H1 (cell line): ENCODE results near the gene DIP2C. TPM values are rescaled to one million over a fixed set of nuclear protein-coding genes. Genes with fewer than 3 reads are reported as not detected.

Experiments
- CTCF ChIA-PET: fragments of 300-600 bp; sonication (Branson Sonifier 250); formaldehyde crosslinking; loops from one replicate; lab custom pipeline; 2021; ENCODE audit not compliant: partially characterized antibody; lab: Charles Lee
- POLR2A ChIA-PET: fragments of 300-600 bp; sonication (Branson Sonifier 250); formaldehyde crosslinking; loops from one replicate; lab custom pipeline; 2021; ENCODE audit warnings: inconsistent platforms; ENCODE audit not compliant: partially characterized antibody; lab: Charles Lee
- DNase-seq, 2 experiments: peaks; one replicate each; pipeline versions ENCODE4 v3.0.0 to v3.0.0-alpha.2; 2010 to 2022; ENCODE audit warnings: low spot score in 2 of 2, low read depth in 1 of 2, mixed read lengths in 1 of 2
- FAIRE-seq: peaks from 2 replicates; lab custom pipeline; 2011; peaks lifted over from hg19 to GRCh38; lab: Jason Lieb, UNC
- H2AFZ ChIP-seq: 2 replicates; pipeline ENCODE4 v1.8.1; 2012; ENCODE audit warnings: low read length, inconsistent platforms
- H2AK5ac ChIP-seq: 2 replicates; pipeline ENCODE4 v1.6.1; 2013; ENCODE audit warnings: low read depth, low read length
- H2BK120ac ChIP-seq: replicated peaks from 2 replicates; pipeline ENCODE3; 2013; ENCODE audit warnings: low read depth, low read length, inconsistent platforms
- H2BK12ac ChIP-seq: 2 replicates; pipeline ENCODE4 v1.6.1; 2013; ENCODE audit warnings: low read depth, low read length
- H2BK15ac ChIP-seq: 2 replicates; pipeline ENCODE4 v1.6.1; 2013; ENCODE audit warnings: low read length
- H2BK20ac ChIP-seq: 2 replicates; pipeline ENCODE4 v1.6.1; 2013; ENCODE audit warnings: low read length
- H2BK5ac ChIP-seq: 2 replicates; pipeline ENCODE4 v1.6.1; 2013; ENCODE audit warnings: low read depth, low read length
- H3K14ac ChIP-seq: 2 replicates; pipeline ENCODE4 v1.6.1; 2013; ENCODE audit warnings: inconsistent platforms; ENCODE audit not compliant: insufficient read length
- H3K18ac ChIP-seq: 2 replicates; pipeline ENCODE4 v1.6.1; 2013; ENCODE audit warnings: low read length; ENCODE audit errors: extremely low read depth
- H3K23ac ChIP-seq: 2 replicates; pipeline ENCODE4 v1.6.1; 2013; ENCODE audit warnings: inconsistent platforms; ENCODE audit not compliant: insufficient read length
- H3K23me2 ChIP-seq: 2 replicates; pipeline ENCODE4 v1.6.1; 2013; ENCODE audit warnings: low read depth, low read length
- H3K27ac ChIP-seq: 2 replicates; pipeline ENCODE4 v1.6.1; 2011; ENCODE audit warnings: low read depth, low read length, inconsistent platforms
- H3K27me3 ChIP-seq, 4 experiments: replicated peaks in 1 of 4; 1 replicate in 1 of 4; 2 replicates in 3 of 4; pipeline versions ENCODE4 v1.6.1 to v1.8.1; 2011 to 2013; ENCODE audit warnings: low read length in 3 of 4, mild to moderate bottlenecking in 3 of 4, inconsistent platforms in 2 of 4, mixed read lengths in 2 of 4, moderate library complexity in 1 of 4; ENCODE audit not compliant: control insufficient read depth in 3 of 4, insufficient read depth in 3 of 4; ENCODE audit errors: extremely low read depth in 1 of 4
- H3K36me3 ChIP-seq, 4 experiments: 2 replicates each; pipeline versions ENCODE4 v1.6.1 to v1.8.1; 2011 to 2013; ENCODE audit warnings: mild to moderate bottlenecking in 4 of 4, low read length in 3 of 4, moderate library complexity in 2 of 4, control low read depth in 1 of 4, inconsistent platforms in 1 of 4; ENCODE audit not compliant: insufficient read depth in 4 of 4, control insufficient read depth in 2 of 4
- H3K4ac ChIP-seq: replicated peaks from 2 replicates; pipeline ENCODE3; 2013; ENCODE audit warnings: low read length, low read depth, mixed read lengths, inconsistent platforms; ENCODE audit not compliant: insufficient read length
- H3K4me1 ChIP-seq, 4 experiments: replicated peaks in 1 of 4; 1 replicate in 1 of 4; 2 replicates in 3 of 4; pipeline versions ENCODE4 v1.6.1 to v1.8.1; 2011 to 2013; ENCODE audit warnings: low read length in 3 of 4, inconsistent platforms in 2 of 4, mixed read lengths in 1 of 4; ENCODE audit not compliant: insufficient read depth in 4 of 4, control insufficient read depth in 3 of 4
- H3K4me2 ChIP-seq, 2 experiments: 2 replicates each; pipeline versions ENCODE4 v1.6.1 to v1.8.1; 2011 to 2013; ENCODE audit warnings: low read depth in 2 of 2, low read length in 2 of 2, control low read depth in 1 of 2, inconsistent platforms in 1 of 2, mild to moderate bottlenecking in 1 of 2; ENCODE audit not compliant: insufficient read depth in 1 of 2
- H3K4me3 ChIP-seq, 4 experiments: fragments of 200-600, 300-600 bp in 1 of 4; sonication (generic), shearing (Covaris generic), sonication (Bioruptor Twin) in 1 of 4; 2 replicates each; pipeline versions ENCODE4 v1.5.1 to v1.8.1; 2011 to 2016; ENCODE audit warnings: low read length in 4 of 4, low read depth in 3 of 4, control low read depth in 2 of 4, inconsistent platforms in 2 of 4, mild to moderate bottlenecking in 2 of 4, mixed read lengths in 1 of 4, moderate library complexity in 1 of 4; ENCODE audit not compliant: insufficient read depth in 2 of 4; ENCODE audit errors: extremely low read depth in 1 of 4
- H3K56ac ChIP-seq: replicated peaks from 2 replicates; pipeline ENCODE3; 2013; ENCODE audit warnings: low read depth, mild to moderate bottlenecking, mixed read lengths, low read length, inconsistent platforms; ENCODE audit not compliant: insufficient read length
- H3K79me1 ChIP-seq: 2 replicates; pipeline ENCODE4 v1.6.1; 2013; ENCODE audit warnings: low read depth, low read length, control low read depth
- H3K79me2 ChIP-seq, 2 experiments: 2 replicates each; pipeline versions ENCODE4 v1.6.1 to v1.8.1; 2012 to 2013; ENCODE audit warnings: low read length in 2 of 2, mild to moderate bottlenecking in 2 of 2, inconsistent platforms in 1 of 2; ENCODE audit not compliant: insufficient read depth in 2 of 2, control insufficient read depth in 1 of 2
- H3K9ac ChIP-seq, 4 experiments: replicated peaks in 1 of 4; 1 replicate in 1 of 4; 2 replicates in 3 of 4; pipeline versions ENCODE4 v1.6.1 to v1.8.1; 2011 to 2013; ENCODE audit warnings: low read depth in 3 of 4, low read length in 3 of 4, control low read depth in 2 of 4, mild to moderate bottlenecking in 2 of 4, moderate library complexity in 2 of 4, inconsistent platforms in 1 of 4; ENCODE audit errors: extremely low read depth in 1 of 4
- H3K9me3 ChIP-seq, 2 experiments: 2 replicates each; pipeline versions ENCODE4 v1.6.1 to v1.8.1; 2012 to 2013; ENCODE audit warnings: mild to moderate bottlenecking in 2 of 2, moderate library complexity in 2 of 2, control low read depth in 1 of 2, inconsistent platforms in 1 of 2, low read depth in 1 of 2, low read length in 1 of 2, mixed read lengths in 1 of 2; ENCODE audit not compliant: insufficient read depth in 2 of 2
- H4K20me1 ChIP-seq, 2 experiments: replicated peaks in 1 of 2; 2 replicates each; pipeline versions ENCODE3 to v1.8.1; 2011 to 2013; ENCODE audit warnings: inconsistent platforms in 2 of 2, low read length in 2 of 2, mild to moderate bottlenecking in 1 of 2; ENCODE audit not compliant: insufficient read depth in 2 of 2, control insufficient read depth in 1 of 2
- H4K5ac ChIP-seq: 2 replicates; pipeline ENCODE4 v1.6.1; 2013; ENCODE audit warnings: low read length, low read depth, mixed read lengths, inconsistent platforms; ENCODE audit not compliant: insufficient read length
- H4K8ac ChIP-seq: 2 replicates; pipeline ENCODE4 v1.8.0; 2013; ENCODE audit warnings: mild to moderate bottlenecking, moderate library complexity, low read length, inconsistent platforms; ENCODE audit not compliant: insufficient read depth; ENCODE audit errors: extremely low read depth
- H4K91ac ChIP-seq: replicated peaks from 2 replicates; pipeline ENCODE3; 2013; ENCODE audit warnings: low read length, mixed read lengths, inconsistent platforms; ENCODE audit not compliant: insufficient read length
- BCL11A ChIP-seq, 2 experiments: IDR thresholded peaks; one replicate each; pipeline ENCODE4 v1.6.1; 2011; ENCODE audit warnings: low read depth in 2 of 2, low read length in 2 of 2, mild to moderate bottlenecking in 2 of 2
- CBX5 ChIP-seq: fragments of 300-800, 300-1000 bp; sonication (generic); IDR thresholded peaks from 2 replicates; pipeline ENCODE4 v1.7.1; 2016; ENCODE audit warnings: antibody characterized with exemption, low read length, low read depth
- CBX8 ChIP-seq: fragments of 300-800, 300-1000 bp; sonication (generic); IDR thresholded peaks from 2 replicates; pipeline ENCODE4 v1.7.1; 2016; ENCODE audit warnings: low read depth, low read length, borderline replicate concordance
- CREB1 ChIP-seq: IDR thresholded peaks from 2 replicates; pipeline ENCODE4 v1.6.1; 2012; ENCODE audit warnings: inconsistent platforms
- CTBP2 ChIP-seq: IDR thresholded peaks from 2 replicates; pipeline ENCODE4 v1.7.0; 2011; ENCODE audit warnings: borderline replicate concordance, mild to moderate bottlenecking, moderate library complexity, mixed read lengths, low read length; ENCODE audit not compliant: insufficient read depth, insufficient read length
- EZH2 ChIP-seq: fragments of 200-600 bp; sonication (generic); IDR thresholded peaks from 2 replicates; pipeline ENCODE4 v1.7.1; 2012; ENCODE audit warnings: low read depth, mild to moderate bottlenecking, moderate library complexity, low read length, inconsistent platforms; ENCODE audit not compliant: severe bottlenecking
- JUND ChIP-seq: IDR thresholded peaks from 2 replicates; pipeline ENCODE4 v1.6.1; 2011; ENCODE audit warnings: mild to moderate bottlenecking, improper control_type of control experiment, low read length
- KDM1A ChIP-seq: fragments of 200-600, 300-600 bp; sonication (generic); IDR thresholded peaks from 2 replicates; pipeline ENCODE4 v1.7.1; 2016; ENCODE audit warnings: mild to moderate bottlenecking, low read length, borderline replicate concordance
- KDM5A ChIP-seq: fragments of 200-600 bp; IDR thresholded peaks from 2 replicates; pipeline ENCODE4 v1.7.1; 2012; ENCODE audit warnings: mild to moderate bottlenecking, low read length, inconsistent platforms, mixed read lengths
- POLR2AphosphoS5 ChIP-seq: IDR thresholded peaks from 2 replicates; pipeline ENCODE4 v1.6.1; 2011; ENCODE audit warnings: low read depth, low read length
- RFX5 ChIP-seq: IDR thresholded peaks from 2 replicates; pipeline ENCODE4 v1.6.1; 2011; ENCODE audit warnings: low read depth, low read length, improper control_type of control experiment, borderline replicate concordance
- SIX5 ChIP-seq: IDR thresholded peaks from 2 replicates; pipeline ENCODE4 v1.6.1; 2011; ENCODE audit warnings: mild to moderate bottlenecking, low read depth, low read length
- TAF1 ChIP-seq: IDR thresholded peaks from 2 replicates; pipeline ENCODE4 v1.6.1; 2011; ENCODE audit warnings: mild to moderate bottlenecking, low read depth, low read length
- ZNF274 ChIP-seq: IDR thresholded peaks from 2 replicates; pipeline ENCODE4 v1.7.0; 2012; ENCODE audit warnings: low read length, borderline replicate concordance; ENCODE audit errors: extremely low read depth
- WGBS, 2 experiments: shearing (Covaris generic) in 1 of 2; methylation state at CpG; one replicate each; pipeline versions ENCODE4 v1.1.6 to v1.1.7; 2013 to 2015; ENCODE audit warnings: low lambda C conversion rate in 2 of 2, mixed read lengths in 2 of 2, inconsistent platforms in 1 of 2, low coverage in 1 of 2, missing lambda C conversion rate in 1 of 2; ENCODE audit not compliant: insufficient replicate concordance in 2 of 2, insufficient coverage in 1 of 2, insufficient read length in 1 of 2; ENCODE audit errors: extremely low coverage in 1 of 2, missing lambda C conversion rate in 1 of 2; 5-methylcytosine and 5-hydroxymethylcytosine counted together
- polyA plus RNA-seq, 7 experiments: library from polyadenylated mRNA; depleted of rRNA in 3 of 7; stranded (reverse) in 5 of 7; unstranded in 2 of 7; fragments of >200 nt in 5 of 7; fragments of 200-250 nt in 2 of 7; gene quantifications; 1 replicate in 5 of 7; 2 replicates in 1 of 7; 4 replicates in 1 of 7; pipeline versions ENCODE4 v1.2.1 to v1.2.3, GENCODE V29; 2011 to 2013; ENCODE audit warnings: missing spikeins in 2 of 7, mixed read lengths in 2 of 7
- total RNA-seq: library from RNA; stranded (reverse); fragmentation: NEBNext Ultra II Directional; extraction: Animal tissue kit (Norgen Biotek cat#: 25700); gene quantifications from 2 replicates; pipeline ENCODE4 v1.2.1, GENCODE V29; 2021

Gene DIP2C
- total and polyA plus RNA-seq, 2 of the 8 experiments (the other 6 are each of a cell fraction or from before 2014, with no cell fraction given) = 3.8 to 9.3 TPM

DNA sequence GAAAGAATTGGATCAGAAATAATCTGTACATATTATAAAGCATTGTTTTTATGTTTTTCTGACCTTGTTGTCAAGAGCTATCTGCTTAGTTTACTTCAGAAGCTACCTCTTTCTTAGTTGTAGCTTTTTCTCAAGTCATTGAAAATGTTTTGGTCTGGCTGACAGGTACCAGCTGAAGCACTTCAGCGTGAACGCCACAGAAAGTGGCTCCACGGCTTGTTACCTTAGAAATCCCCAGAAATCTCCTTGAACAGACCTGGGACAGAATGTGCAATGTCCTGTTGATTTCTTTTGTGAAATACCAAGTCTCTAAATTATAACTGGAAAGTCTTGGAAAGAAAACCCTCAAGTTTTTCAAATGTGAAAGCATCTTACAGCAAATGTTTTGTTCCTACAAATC, 457.4 kb downstream of the DIP2C start:
- Histone ChIP-seq H2AK5ac (no peak overlapping the region), H2BK12ac (no peak overlapping the region), H3K27me3 (no peaks in the 10 kb centered on the region), H4K91ac (no peak overlapping the region), H2BK15ac (no peak overlapping the region), H3K9me3 (no peaks in the 10 kb centered on the region), H3K56ac (no peak overlapping the region), H3K23ac (no peak overlapping the region), H3K79me1 (no peaks in the 10 kb centered on the region), H3K4me2 (no peak overlapping the region), H4K5ac (no peak overlapping the region), H4K20me1 (peaks cover 0 to 2% of the 10 kb centered on the region in 2 experiments), H3K79me2 (no peaks in the 10 kb centered on the region), H2AFZ (no peak overlapping the region), H3K18ac (no peak overlapping the region), H3K4ac (no peak overlapping the region), H4K8ac (no peak overlapping the region), H3K36me3 (no peaks in the 10 kb centered on the region), H3K4me1 (no peaks in the 10 kb centered on the region), H3K9ac (no peak overlapping the region), H2BK120ac (no peak overlapping the region), H2BK20ac (no peak overlapping the region), H3K14ac (no peak overlapping the region), H3K27ac (no peak overlapping the region), H2BK5ac (no peak overlapping the region), H3K23me2 (no peaks in the 10 kb centered on the region), H3K4me3 (no peak overlapping the region)
- no peak for FAIRE-seq
- 97% methylated on average over 3 of the region's 3 CpGs; no CpG with 5 or more reads in 1 of the 2 experiments for WGBS, 2 experiments
- DNase-seq = no peak
- ChIA-PET CTCF (interaction anchor here (0.6 to 4.5 kb wide), 4 partner anchors 9 to 180 kb away, joined by 4 to 36 read pairs (median 20); no protein-coding TSS in a partner anchor), POLR2A (no interaction called here)
- TF ChIP-seq CREB1 (no peak), RFX5 (no peak), JUND (no peak), POLR2AphosphoS5 (no peak), CBX8 (no peak), CBX5 (no peak), BCL11A (IDR thresholded peaks at IDR 0.05; ENCODE audit: low read depth in 2 of 2, low read length in 2 of 2) (no peak), TAF1 (no peak), SIX5 (no peak), KDM5A (no peak), KDM1A (no peak), ZNF274 (no peak), EZH2 (no peak), CTBP2 (no peak)
